HepG2 (cell line): Measurements from ENCODE around the gene NFX1. TPM values are rescaled to one million over a fixed set of nuclear protein-coding genes. Genes with fewer than 3 reads are reported as not detected.

Source experiments
- ATAC-seq: fragments of 200-7000 bp; cut with Tn5 transposase; 3 replicates; pipeline ENCODE4 v1.9.1; 2020; ENCODE audit warnings: mild to moderate bottlenecking, moderate library complexity
- BruUV-seq: library from RNA; stranded (reverse); fragments of 400-500 nt; replicated peaks from 2 replicates; lab custom pipeline; 2021; lab: Mats Ljungman, UMichigan
- CTCF ChIA-PET: fragments of 300-600 bp; formaldehyde crosslinking; extraction: SDS; loops from one replicate; lab custom pipeline; 2021; ENCODE audit warnings: low total read pairs, inconsistent platforms, low intra/inter-chr PET ratio; lab: Yijun Ruan, JAX
- POLR2A ChIA-PET: fragments of 350-600 bp; sonication (Branson Sonifier 250); formaldehyde crosslinking; loops from one replicate; lab custom pipeline; 2020; ENCODE audit warnings: antibody characterized with exemption, inconsistent platforms; lab: Yijun Ruan, JAX
- DNase-seq: peaks from one replicate; pipeline ENCODE4 v3.0.0-alpha.2; 2015; ENCODE audit warnings: low spot score
- FAIRE-seq: peaks from 3 replicates; lab custom pipeline; 2011; peaks lifted over from hg19 to GRCh38; lab: Jason Lieb, UNC
- H2AFZ ChIP-seq: one replicate; pipeline ENCODE4 v1.6.1; 2011; ENCODE audit warnings: low read length, inconsistent platforms
- H3K27ac ChIP-seq: fragments of 300-600 bp; 3 replicates; pipeline ENCODE4 v1.8.0; 2011; ENCODE audit warnings: mixed run types, mild to moderate bottlenecking, mixed read lengths, low read length, inconsistent platforms; ENCODE audit not compliant: insufficient read depth; ENCODE audit errors: extremely low read length
- H3K27me3 ChIP-seq, 2 experiments: fragments of 200-600 bp in 1 of 2; 2 replicates in 1 of 2; 3 replicates in 1 of 2; pipeline versions ENCODE4 v1.6.0 to v1.8.0; 2011; ENCODE audit warnings: low read length in 2 of 2, mild to moderate bottlenecking in 2 of 2, moderate library complexity in 2 of 2, inconsistent platforms in 1 of 2; ENCODE audit not compliant: insufficient read depth in 2 of 2, control insufficient read depth in 1 of 2
- H3K36me3 ChIP-seq, 2 experiments: fragments of 200-600 bp in 1 of 2; replicated peaks in 1 of 2; 2 replicates in 1 of 2; 3 replicates in 1 of 2; pipeline versions ENCODE4 v1.5.1 to v1.8.0; 2011; ENCODE audit warnings: low read length in 2 of 2, inconsistent platforms in 1 of 2; ENCODE audit not compliant: insufficient read depth in 2 of 2, control insufficient read depth in 1 of 2
- H3K4me1 ChIP-seq: 2 replicates; pipeline ENCODE4 v1.5.1; 2012; ENCODE audit warnings: low read length, inconsistent platforms; ENCODE audit not compliant: insufficient read depth
- H3K4me2 ChIP-seq: 2 replicates; pipeline ENCODE4 v1.6.0; 2011; ENCODE audit warnings: low read depth, low read length, inconsistent platforms
- H3K4me3 ChIP-seq, 3 experiments: fragments of 200-600 bp in 1 of 3; sonication (generic), shearing (Covaris generic) in 1 of 3; replicated peaks in 1 of 3; 2 replicates each; pipeline ENCODE4 v1.5.1; 2011 to 2016; ENCODE audit warnings: low read length in 3 of 3, inconsistent platforms in 2 of 3, low read depth in 2 of 3, mild to moderate bottlenecking in 2 of 3, control low read depth in 1 of 3, mixed read lengths in 1 of 3; ENCODE audit not compliant: insufficient read depth in 1 of 3
- H3K79me2 ChIP-seq: one replicate; pipeline ENCODE4 v1.6.1; 2011; ENCODE audit warnings: low read length, inconsistent platforms; ENCODE audit not compliant: insufficient read depth
- H3K9ac ChIP-seq: 2 replicates; pipeline ENCODE4 v1.6.0; 2011; ENCODE audit warnings: mild to moderate bottlenecking, low read depth, low read length, inconsistent platforms; ENCODE audit not compliant: insufficient read depth
- H3K9me3 ChIP-seq: 2 replicates; pipeline ENCODE4 v1.5.1; 2012; ENCODE audit warnings: mild to moderate bottlenecking, low read length
- H4K20me1 ChIP-seq: 2 replicates; pipeline ENCODE4 v1.6.0; 2011; ENCODE audit warnings: inconsistent platforms, mild to moderate bottlenecking, low read length, moderate library complexity; ENCODE audit not compliant: insufficient read depth
- TBX3 ChIP-seq: fragments of 450-650 bp; IDR thresholded peaks from 2 replicates; pipeline ENCODE4 v1.6.1; 2017; ENCODE audit warnings: antibody characterized with exemption, mild to moderate bottlenecking, inconsistent platforms, borderline replicate concordance
- TOPORS ChIP-seq: sonication (generic); formaldehyde crosslinking; IDR thresholded peaks from 2 replicates; pipeline ENCODE4 v1.8.0; 2023; ENCODE audit warnings: mild to moderate bottlenecking, missing genetic modification reagents
- ZNF770 ChIP-seq: sonication (generic); formaldehyde crosslinking; IDR thresholded peaks from 2 replicates; pipeline ENCODE4 v1.5.0; 2020; ENCODE audit warnings: mild to moderate bottlenecking, missing genetic modification reagents
- WGBS: methylation state at CpG from one replicate; pipeline ENCODE4 v1.1.6; 2017; ENCODE audit warnings: low lambda C conversion rate; 5-methylcytosine and 5-hydroxymethylcytosine counted together
- in situ Hi-C: cut with HindIII; loops from 2 replicates; pipeline ENCODE4 v1.10.0; 2017; ENCODE audit warnings: low pct_unique_long_range_greater_than_20kb; ENCODE audit not compliant: extremely low pct_ligation_motif_present
- intact Hi-C: fragments of 100-400 bp; cut with micrococcal nuclease; formaldehyde crosslinking; loops from one replicate; pipeline ENCODE4 v1.10.0; 2022; ENCODE audit not compliant: unreplicated experiment
- polyA plus RNA-seq, 8 experiments: library from polyadenylated mRNA; depleted of rRNA in 3 of 8; stranded (reverse) in 7 of 8; unstranded in 1 of 8; fragments of >200 nt; fragmentation: Illumina TruSeq in 4 of 8; extraction: Trizol in 4 of 8; gene quantifications; 2 replicates each; pipeline versions ENCODE4 v1.2.1 to v1.2.3, GENCODE V29; 2011 to 2016; ENCODE audit warnings: low read depth in 4 of 8, missing spikeins in 1 of 8, mixed read lengths in 1 of 8; ENCODE audit not compliant: insufficient read depth in 1 of 8
- total RNA-seq, 5 experiments: library from RNA; depleted of rRNA; stranded (reverse); fragments of >200 nt; fragmentation: Illumina TruSeq; extraction: Trizol; gene quantifications; 2 replicates each; pipeline ENCODE4 v1.2.3, GENCODE V29; 2016; ENCODE audit warnings: low read depth in 1 of 5

The NFX1 gene
- total and polyA plus RNA-seq, 2 of the 13 experiments (the other 11 are each of a cell fraction or from before 2014, with no cell fraction given): 23.9 to 27.5 TPM

- Histone ChIP-seq H3K9me3 (no peaks in the 10 kb centered on the region), H2AFZ (no peak overlapping the region), H3K27me3 (no peaks in the 10 kb centered on the region), H3K4me2 (no peak overlapping the region), H3K9ac (no peak overlapping the region), H3K4me1 (peaks cover 29% of the 10 kb centered on the region), H3K36me3 (no peaks in the 10 kb centered on the region), H3K79me2 (no peaks in the 10 kb centered on the region)
- ATAC-seq: no peak
- no peak for FAIRE-seq
- no peak for DNase-seq
- POLR2A ChIA-PET: no interaction called here
- no TSS peak for BruUV-seq
- intact Hi-C loops: no loop called here
- TF ChIP-seq ZNF770 (CRISPR knock-in tag) (peak; percentile 75), TOPORS (CRISPR knock-in tag) (no peak), TBX3 (no peak)
- TF ChIP-seq, all 625 proteins: peak for 1
- Histone ChIP-seq H4K20me1 (no peaks in the 10 kb centered on the region), H3K27ac (no peak overlapping the region), H3K4me3 (no peak overlapping the region)
- in situ Hi-C loops: no loop called here
- CTCF ChIA-PET: no interaction called here
- 82% methylated on average over 15 of the region's 15 CpGs for WGBS
These were observed 98.0 kb downstream of the NFX1 start for GRCh38 chr9:33388110-33388994.
